H1 (cell line): ENCODE data around the gene PAQR4. TPM values are rescaled to one million over a fixed set of nuclear protein-coding genes. Genes with fewer than 3 reads are reported as not detected.
"Not testable (repeated sequence)": the region's sequence is repeated elsewhere in the genome, so short reads cannot be mapped to it uniquely, and the experiment has no call there.

Experiments
- CTCF ChIA-PET: fragments of 300-600 bp; sonication (Branson Sonifier 250); formaldehyde crosslinking; loops from one replicate; lab custom pipeline; 2021; ENCODE audit not compliant: partially characterized antibody; lab: Charles Lee
- POLR2A ChIA-PET: fragments of 300-600 bp; sonication (Branson Sonifier 250); formaldehyde crosslinking; loops from one replicate; lab custom pipeline; 2021; ENCODE audit warnings: inconsistent platforms; ENCODE audit not compliant: partially characterized antibody; lab: Charles Lee
- DNase-seq, 2 experiments: peaks; one replicate each; pipeline versions ENCODE4 v3.0.0 to v3.0.0-alpha.2; 2010 to 2022; ENCODE audit warnings: low spot score in 2 of 2, low read depth in 1 of 2, mixed read lengths in 1 of 2
- FAIRE-seq: peaks from 2 replicates; lab custom pipeline; 2011; peaks lifted over from hg19 to GRCh38; lab: Jason Lieb, UNC
- H2AFZ ChIP-seq: 2 replicates; pipeline ENCODE4 v1.8.1; 2012; ENCODE audit warnings: low read length, inconsistent platforms
- H2AK5ac ChIP-seq: 2 replicates; pipeline ENCODE4 v1.6.1; 2013; ENCODE audit warnings: low read depth, low read length
- H2BK120ac ChIP-seq: replicated peaks from 2 replicates; pipeline ENCODE3; 2013; ENCODE audit warnings: low read depth, low read length, inconsistent platforms
- H2BK12ac ChIP-seq: 2 replicates; pipeline ENCODE4 v1.6.1; 2013; ENCODE audit warnings: low read depth, low read length
- H2BK15ac ChIP-seq: 2 replicates; pipeline ENCODE4 v1.6.1; 2013; ENCODE audit warnings: low read length
- H2BK20ac ChIP-seq: 2 replicates; pipeline ENCODE4 v1.6.1; 2013; ENCODE audit warnings: low read length
- H2BK5ac ChIP-seq: 2 replicates; pipeline ENCODE4 v1.6.1; 2013; ENCODE audit warnings: low read depth, low read length
- H3K14ac ChIP-seq: 2 replicates; pipeline ENCODE4 v1.6.1; 2013; ENCODE audit warnings: inconsistent platforms; ENCODE audit not compliant: insufficient read length
- H3K18ac ChIP-seq: 2 replicates; pipeline ENCODE4 v1.6.1; 2013; ENCODE audit warnings: low read length; ENCODE audit errors: extremely low read depth
- H3K23ac ChIP-seq: 2 replicates; pipeline ENCODE4 v1.6.1; 2013; ENCODE audit warnings: inconsistent platforms; ENCODE audit not compliant: insufficient read length
- H3K23me2 ChIP-seq: 2 replicates; pipeline ENCODE4 v1.6.1; 2013; ENCODE audit warnings: low read depth, low read length
- H3K27ac ChIP-seq: 2 replicates; pipeline ENCODE4 v1.6.1; 2011; ENCODE audit warnings: low read depth, low read length, inconsistent platforms
- H3K27me3 ChIP-seq, 4 experiments: replicated peaks in 1 of 4; 1 replicate in 1 of 4; 2 replicates in 3 of 4; pipeline versions ENCODE4 v1.6.1 to v1.8.1; 2011 to 2013; ENCODE audit warnings: low read length in 3 of 4, mild to moderate bottlenecking in 3 of 4, inconsistent platforms in 2 of 4, mixed read lengths in 2 of 4, moderate library complexity in 1 of 4; ENCODE audit not compliant: control insufficient read depth in 3 of 4, insufficient read depth in 3 of 4; ENCODE audit errors: extremely low read depth in 1 of 4
- H3K36me3 ChIP-seq, 4 experiments: 2 replicates each; pipeline versions ENCODE4 v1.6.1 to v1.8.1; 2011 to 2013; ENCODE audit warnings: mild to moderate bottlenecking in 4 of 4, low read length in 3 of 4, moderate library complexity in 2 of 4, control low read depth in 1 of 4, inconsistent platforms in 1 of 4; ENCODE audit not compliant: insufficient read depth in 4 of 4, control insufficient read depth in 2 of 4
- H3K4ac ChIP-seq: replicated peaks from 2 replicates; pipeline ENCODE3; 2013; ENCODE audit warnings: low read length, low read depth, mixed read lengths, inconsistent platforms; ENCODE audit not compliant: insufficient read length
- H3K4me1 ChIP-seq, 4 experiments: replicated peaks in 1 of 4; 1 replicate in 1 of 4; 2 replicates in 3 of 4; pipeline versions ENCODE4 v1.6.1 to v1.8.1; 2011 to 2013; ENCODE audit warnings: low read length in 3 of 4, inconsistent platforms in 2 of 4, mixed read lengths in 1 of 4; ENCODE audit not compliant: insufficient read depth in 4 of 4, control insufficient read depth in 3 of 4
- H3K4me2 ChIP-seq, 2 experiments: 2 replicates each; pipeline versions ENCODE4 v1.6.1 to v1.8.1; 2011 to 2013; ENCODE audit warnings: low read depth in 2 of 2, low read length in 2 of 2, control low read depth in 1 of 2, inconsistent platforms in 1 of 2, mild to moderate bottlenecking in 1 of 2; ENCODE audit not compliant: insufficient read depth in 1 of 2
- H3K4me3 ChIP-seq, 4 experiments: fragments of 200-600, 300-600 bp in 1 of 4; sonication (generic), shearing (Covaris generic), sonication (Bioruptor Twin) in 1 of 4; 2 replicates each; pipeline versions ENCODE4 v1.5.1 to v1.8.1; 2011 to 2016; ENCODE audit warnings: low read length in 4 of 4, low read depth in 3 of 4, control low read depth in 2 of 4, inconsistent platforms in 2 of 4, mild to moderate bottlenecking in 2 of 4, mixed read lengths in 1 of 4, moderate library complexity in 1 of 4; ENCODE audit not compliant: insufficient read depth in 2 of 4; ENCODE audit errors: extremely low read depth in 1 of 4
- H3K56ac ChIP-seq: replicated peaks from 2 replicates; pipeline ENCODE3; 2013; ENCODE audit warnings: low read depth, mild to moderate bottlenecking, mixed read lengths, low read length, inconsistent platforms; ENCODE audit not compliant: insufficient read length
- H3K79me1 ChIP-seq: 2 replicates; pipeline ENCODE4 v1.6.1; 2013; ENCODE audit warnings: low read depth, low read length, control low read depth
- H3K79me2 ChIP-seq, 2 experiments: 2 replicates each; pipeline versions ENCODE4 v1.6.1 to v1.8.1; 2012 to 2013; ENCODE audit warnings: low read length in 2 of 2, mild to moderate bottlenecking in 2 of 2, inconsistent platforms in 1 of 2; ENCODE audit not compliant: insufficient read depth in 2 of 2, control insufficient read depth in 1 of 2
- H3K9ac ChIP-seq, 4 experiments: replicated peaks in 1 of 4; 1 replicate in 1 of 4; 2 replicates in 3 of 4; pipeline versions ENCODE4 v1.6.1 to v1.8.1; 2011 to 2013; ENCODE audit warnings: low read depth in 3 of 4, low read length in 3 of 4, control low read depth in 2 of 4, mild to moderate bottlenecking in 2 of 4, moderate library complexity in 2 of 4, inconsistent platforms in 1 of 4; ENCODE audit errors: extremely low read depth in 1 of 4
- H3K9me3 ChIP-seq, 2 experiments: 2 replicates each; pipeline versions ENCODE4 v1.6.1 to v1.8.1; 2012 to 2013; ENCODE audit warnings: mild to moderate bottlenecking in 2 of 2, moderate library complexity in 2 of 2, control low read depth in 1 of 2, inconsistent platforms in 1 of 2, low read depth in 1 of 2, low read length in 1 of 2, mixed read lengths in 1 of 2; ENCODE audit not compliant: insufficient read depth in 2 of 2
- H4K20me1 ChIP-seq, 2 experiments: replicated peaks in 1 of 2; 2 replicates each; pipeline versions ENCODE3 to v1.8.1; 2011 to 2013; ENCODE audit warnings: inconsistent platforms in 2 of 2, low read length in 2 of 2, mild to moderate bottlenecking in 1 of 2; ENCODE audit not compliant: insufficient read depth in 2 of 2, control insufficient read depth in 1 of 2
- H4K5ac ChIP-seq: 2 replicates; pipeline ENCODE4 v1.6.1; 2013; ENCODE audit warnings: low read length, low read depth, mixed read lengths, inconsistent platforms; ENCODE audit not compliant: insufficient read length
- H4K8ac ChIP-seq: 2 replicates; pipeline ENCODE4 v1.8.0; 2013; ENCODE audit warnings: mild to moderate bottlenecking, moderate library complexity, low read length, inconsistent platforms; ENCODE audit not compliant: insufficient read depth; ENCODE audit errors: extremely low read depth
- H4K91ac ChIP-seq: replicated peaks from 2 replicates; pipeline ENCODE3; 2013; ENCODE audit warnings: low read length, mixed read lengths, inconsistent platforms; ENCODE audit not compliant: insufficient read length
- WGBS, 2 experiments: shearing (Covaris generic) in 1 of 2; methylation state at CpG; one replicate each; pipeline versions ENCODE4 v1.1.6 to v1.1.7; 2013 to 2015; ENCODE audit warnings: low lambda C conversion rate in 2 of 2, mixed read lengths in 2 of 2, inconsistent platforms in 1 of 2, low coverage in 1 of 2, missing lambda C conversion rate in 1 of 2; ENCODE audit not compliant: insufficient replicate concordance in 2 of 2, insufficient coverage in 1 of 2, insufficient read length in 1 of 2; ENCODE audit errors: extremely low coverage in 1 of 2, missing lambda C conversion rate in 1 of 2; 5-methylcytosine and 5-hydroxymethylcytosine counted together
- polyA plus RNA-seq, 7 experiments: library from polyadenylated mRNA; depleted of rRNA in 3 of 7; stranded (reverse) in 5 of 7; unstranded in 2 of 7; fragments of >200 nt in 5 of 7; fragments of 200-250 nt in 2 of 7; gene quantifications; 1 replicate in 5 of 7; 2 replicates in 1 of 7; 4 replicates in 1 of 7; pipeline versions ENCODE4 v1.2.1 to v1.2.3, GENCODE V29; 2011 to 2013; ENCODE audit warnings: missing spikeins in 2 of 7, mixed read lengths in 2 of 7
- total RNA-seq: library from RNA; stranded (reverse); fragmentation: NEBNext Ultra II Directional; extraction: Animal tissue kit (Norgen Biotek cat#: 25700); gene quantifications from 2 replicates; pipeline ENCODE4 v1.2.1, GENCODE V29; 2021

Gene PAQR4
- total and polyA plus RNA-seq, 2 of the 8 experiments (the other 6 are each of a cell fraction or from before 2014, with no cell fraction given): 28.2 to 34.6 TPM

- FAIRE-seq, H3K27me3 ChIP-seq, H2BK20ac ChIP-seq, H3K23ac ChIP-seq, H3K4me1 ChIP-seq, H2BK12ac ChIP-seq, H3K36me3 ChIP-seq, H3K23me2 ChIP-seq, H2AFZ ChIP-seq, DNase-seq, H4K5ac ChIP-seq, H4K91ac ChIP-seq, H3K4me2 ChIP-seq, H3K56ac ChIP-seq, H3K18ac ChIP-seq, H3K9me3 ChIP-seq, H2BK120ac ChIP-seq, H2AK5ac ChIP-seq, H3K79me1 ChIP-seq, H2BK5ac ChIP-seq, H2BK15ac ChIP-seq, H3K79me2 ChIP-seq, H4K8ac ChIP-seq, H3K4me3 ChIP-seq, H3K27ac ChIP-seq, H4K20me1 ChIP-seq, H3K14ac ChIP-seq, H3K9ac ChIP-seq, H3K4ac ChIP-seq: not testable (repeated sequence)
- POLR2A ChIA-PET: interaction anchor here (1.2 kb wide), 1 partner anchor 17 kb away, joined by 4 read pairs; no protein-coding TSS in a partner anchor
- CTCF ChIA-PET: interaction anchor here (1.0 to 1.7 kb wide), 4 partner anchors 9 to 93 kb away, joined by 3 to 4 read pairs (median 4); no protein-coding TSS in a partner anchor
- WGBS, 2 experiments: 87% methylated on average over 11 of the region's 13 CpGs; no CpG with 5 or more reads in 1 of the 2 experiments
Observed at GRCh38 chr16:2931231-2931914, 37.8 kb upstream of the PAQR4 start.
